ENCODE measurements around the gene AKAP13. TPM values are rescaled to one million over a fixed set of nuclear protein-coding genes. Genes with fewer than 3 reads are reported as not detected.

AKAP13 gene
- total RNA-seq, 1 experiment from 2014 or later = 54.5 TPM

DNA sequence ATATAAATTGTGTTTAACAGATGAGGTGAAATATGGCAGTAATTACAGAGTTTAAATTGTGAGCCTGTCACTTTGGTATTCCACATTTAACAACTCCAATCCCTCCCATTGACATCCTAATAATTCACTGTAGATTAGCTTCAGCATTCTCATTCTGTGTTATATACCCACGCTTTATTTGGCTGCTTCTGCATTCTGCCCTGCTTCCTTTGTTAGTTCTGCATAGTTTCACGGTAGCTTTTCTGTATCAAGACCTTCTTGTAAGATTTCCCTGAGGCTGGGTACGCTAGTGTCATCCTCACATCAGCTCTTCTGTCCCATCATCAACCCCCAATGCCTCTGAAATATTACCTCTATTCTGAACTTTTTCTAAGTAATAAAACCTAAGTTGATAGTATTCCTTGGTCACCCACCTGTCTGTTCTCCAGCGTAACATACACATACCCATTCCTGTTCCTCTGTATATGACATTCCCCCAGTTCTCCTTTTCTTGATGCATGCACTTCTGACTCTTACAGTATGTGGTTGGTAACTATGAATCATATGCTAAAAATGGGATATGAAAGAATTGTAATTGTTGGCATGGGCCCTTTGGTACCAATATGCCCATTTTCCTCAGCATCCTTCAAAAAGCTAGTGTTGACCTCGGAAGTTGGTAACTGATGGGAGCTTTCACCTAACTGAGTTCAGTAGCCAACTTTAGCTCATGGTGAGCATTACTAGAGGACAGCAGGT lies 243.1 kb downstream of the AKAP13 start:
- no TSS peak for BruUV-seq (replicated peaks)
- DNase-seq (ENCODE audit: low spot score) = no peak
- peaks cover 31% of the 10 kb centered on the region for H3K4me1 ChIP-seq (ENCODE audit: insufficient read depth, low read length, poor library complexity, severe bottlenecking)
- no peak overlapping the region for H3K4me3 ChIP-seq (ENCODE audit: low read depth, low read length, poor library complexity, severe bottlenecking)
- no peaks in the 10 kb centered on the region for H3K9me3 ChIP-seq (ENCODE audit: low read depth, low read length, poor library complexity, severe bottlenecking)
- TF ChIP-seq, protein P1, sequence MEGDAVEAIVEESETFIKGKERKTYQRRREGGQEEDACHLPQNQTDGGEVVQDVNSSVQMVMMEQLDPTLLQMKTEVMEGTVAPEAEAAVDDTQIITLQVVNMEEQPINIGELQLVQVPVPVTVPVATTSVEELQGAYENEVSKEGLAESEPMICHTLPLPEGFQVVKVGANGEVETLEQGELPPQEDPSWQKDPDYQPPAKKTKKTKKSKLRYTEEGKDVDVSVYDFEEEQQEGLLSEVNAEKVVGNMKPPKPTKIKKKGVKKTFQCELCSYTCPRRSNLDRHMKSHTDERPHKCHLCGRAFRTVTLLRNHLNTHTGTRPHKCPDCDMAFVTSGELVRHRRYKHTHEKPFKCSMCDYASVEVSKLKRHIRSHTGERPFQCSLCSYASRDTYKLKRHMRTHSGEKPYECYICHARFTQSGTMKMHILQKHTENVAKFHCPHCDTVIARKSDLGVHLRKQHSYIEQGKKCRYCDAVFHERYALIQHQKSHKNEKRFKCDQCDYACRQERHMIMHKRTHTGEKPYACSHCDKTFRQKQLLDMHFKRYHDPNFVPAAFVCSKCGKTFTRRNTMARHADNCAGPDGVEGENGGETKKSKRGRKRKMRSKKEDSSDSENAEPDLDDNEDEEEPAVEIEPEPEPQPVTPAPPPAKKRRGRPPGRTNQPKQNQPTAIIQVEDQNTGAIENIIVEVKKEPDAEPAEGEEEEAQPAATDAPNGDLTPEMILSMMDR (conservative IDR thresholded peaks at IDR 0.05; ENCODE audit: low read depth, low read length) = no peak
- no peak for TF ChIP-seq EZH2 (IDR thresholded peaks at IDR 0.05; ENCODE audit: borderline replicate concordance, low read depth, low read length, poor library complexity, severe bottlenecking)
- ChIA-PET POLR2A (ENCODE audit: low non-redundant PET) (no interaction called here), CTCF (no interaction called here)
- intact Hi-C loops (cut with micrococcal nuclease; ENCODE audit: unreplicated experiment) = no loop called here
- no peaks in the 10 kb centered on the region for H3K36me3 ChIP-seq (ENCODE audit: insufficient read depth, low read length, poor library complexity, severe bottlenecking)
- H3K27ac ChIP-seq (ENCODE audit: low read depth, low read length, poor library complexity, severe bottlenecking) = no peak overlapping the region
- H3K27me3 ChIP-seq (replicated peaks; ENCODE audit: insufficient read depth, low read depth, low read length, poor library complexity) = no peaks in the 10 kb centered on the region

DNA sequence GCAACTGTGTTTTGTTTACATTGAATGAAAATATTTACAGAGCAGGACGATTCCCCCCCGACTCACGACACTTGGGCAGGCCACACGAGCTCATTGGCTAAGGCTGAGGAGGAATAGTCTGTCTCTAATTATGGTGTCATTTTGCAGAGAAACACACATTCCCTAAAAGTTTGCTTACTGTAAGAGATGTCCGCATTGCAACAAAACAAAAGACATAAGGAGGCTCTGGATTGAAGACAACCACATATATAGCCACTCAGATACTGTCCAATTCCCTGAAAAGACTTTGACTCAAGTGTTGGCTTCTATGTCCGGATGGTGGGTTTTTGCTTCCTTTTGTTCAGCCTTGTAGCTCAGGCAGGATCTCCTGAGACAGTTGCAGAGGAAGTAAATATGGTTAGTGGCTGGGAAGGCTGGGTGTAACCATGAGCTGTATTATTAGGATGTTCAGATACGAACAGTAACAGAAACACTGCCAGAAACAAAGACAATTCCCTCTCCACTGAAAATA lies 243.9 kb downstream of the AKAP13 start:
- no TSS peak for BruUV-seq (replicated peaks)
- H3K4me3 ChIP-seq (ENCODE audit: low read depth, low read length, poor library complexity, severe bottlenecking) = no peak overlapping the region
- ChIA-PET CTCF (no interaction called here), POLR2A (ENCODE audit: low non-redundant PET) (no interaction called here)
- H3K4me1 ChIP-seq (ENCODE audit: insufficient read depth, low read length, poor library complexity, severe bottlenecking) = peaks cover 31% of the 10 kb centered on the region
- H3K27me3 ChIP-seq (replicated peaks; ENCODE audit: insufficient read depth, low read depth, low read length, poor library complexity) = no peaks in the 10 kb centered on the region
- intact Hi-C loops (cut with micrococcal nuclease; ENCODE audit: unreplicated experiment) = no loop called here
- H3K36me3 ChIP-seq (ENCODE audit: insufficient read depth, low read length, poor library complexity, severe bottlenecking) = no peaks in the 10 kb centered on the region
- TF ChIP-seq, protein P1 (conservative IDR thresholded peaks at IDR 0.05; ENCODE audit: low read depth, low read length) = no peak
- TF ChIP-seq EZH2 (IDR thresholded peaks at IDR 0.05; ENCODE audit: borderline replicate concordance, low read depth, low read length, poor library complexity, severe bottlenecking) = no peak
- no peak overlapping the region for H3K27ac ChIP-seq (ENCODE audit: low read depth, low read length, poor library complexity, severe bottlenecking)
- DNase-seq (ENCODE audit: low spot score) = no peak
- H3K9me3 ChIP-seq (ENCODE audit: low read depth, low read length, poor library complexity, severe bottlenecking) = no peaks in the 10 kb centered on the region

DNA sequence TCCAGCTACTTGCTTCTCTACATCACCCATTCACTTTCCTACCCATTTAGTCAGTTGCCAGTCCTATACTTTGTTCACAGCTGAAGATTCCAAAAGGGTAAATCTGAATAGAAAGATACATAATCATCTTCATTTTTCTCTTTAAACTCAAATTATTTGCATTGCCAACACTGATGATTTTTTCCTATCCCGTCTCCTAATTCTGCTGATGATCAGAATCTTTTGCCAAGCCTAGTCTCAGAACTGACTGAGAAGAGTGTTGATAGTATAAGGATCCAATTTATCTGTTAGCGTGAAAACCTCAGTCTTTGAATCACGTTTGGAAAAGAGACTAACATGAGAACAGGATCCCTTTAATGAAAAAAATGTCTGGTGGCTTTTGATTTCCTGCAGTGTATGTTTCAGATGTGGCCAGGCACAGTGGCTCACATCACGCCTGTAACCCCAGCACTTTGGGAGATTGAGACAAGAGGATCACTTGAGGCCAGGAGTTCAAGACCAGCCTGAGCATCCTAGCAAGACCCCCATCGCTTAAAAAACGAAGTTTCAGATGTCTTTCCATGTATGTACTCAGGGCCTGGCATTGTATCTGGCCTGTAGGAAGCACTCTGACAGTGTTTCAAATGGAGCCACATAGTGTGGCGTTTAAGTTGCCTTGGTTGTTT lies 244.9 kb downstream of the AKAP13 start:
- ChIA-PET CTCF (no interaction called here), POLR2A (ENCODE audit: low non-redundant PET) (no interaction called here)
- intact Hi-C loops (cut with micrococcal nuclease; ENCODE audit: unreplicated experiment) = no loop called here
- Histone ChIP-seq H3K4me1 (ENCODE audit: insufficient read depth, low read length, poor library complexity, severe bottlenecking) (peaks cover 28% of the 10 kb centered on the region), H3K27me3 (replicated peaks; ENCODE audit: insufficient read depth, low read depth, low read length, poor library complexity) (no peaks in the 10 kb centered on the region), H3K36me3 (ENCODE audit: insufficient read depth, low read length, poor library complexity, severe bottlenecking) (no peaks in the 10 kb centered on the region), H3K9me3 (ENCODE audit: low read depth, low read length, poor library complexity, severe bottlenecking) (no peaks in the 10 kb centered on the region), H3K27ac (ENCODE audit: low read depth, low read length, poor library complexity, severe bottlenecking) (no peak overlapping the region), H3K4me3 (ENCODE audit: low read depth, low read length, poor library complexity, severe bottlenecking) (no peak overlapping the region)
- BruUV-seq (replicated peaks) = no TSS peak
- TF ChIP-seq, protein P1 (conservative IDR thresholded peaks at IDR 0.05; ENCODE audit: low read depth, low read length) = no peak
- TF ChIP-seq EZH2 (IDR thresholded peaks at IDR 0.05; ENCODE audit: borderline replicate concordance, low read depth, low read length, poor library complexity, severe bottlenecking) = no peak
- no peak for DNase-seq (ENCODE audit: low spot score)

Data from A673 (cell line).